DND-41 (cell line): ENCODE results near the gene POLR3B.

Experiments
- CTCF ChIP-seq: IDR thresholded peaks from 2 replicates; pipeline ENCODE4 v1.5.1; 2012; ENCODE audit warnings: borderline replicate concordance, low read length, moderate library complexity, mild to moderate bottlenecking; ENCODE audit not compliant: poor library complexity, severe bottlenecking; ENCODE audit errors: extremely low read depth
- EZH2 ChIP-seq: IDR thresholded peaks from 3 replicates; pipeline ENCODE4 v1.6.1; 2012; ENCODE audit warnings: borderline replicate concordance, low read depth, mild to moderate bottlenecking, moderate library complexity, low read length, inconsistent platforms; ENCODE audit not compliant: severe bottlenecking

GRCh38 chr12:106327309-106327869 is 30.2 kb upstream of the POLR3B start:
- TF ChIP-seq CTCF: no peak
- TF ChIP-seq EZH2: no peak
